Right lobe of liver (tissue), 6 donors: ENCODE measurements around the gene LTBR. TPM values are rescaled to one million over a fixed set of nuclear protein-coding genes. Genes with fewer than 3 reads are reported as not detected.
"Not testable (repeated sequence)": the region's sequence is repeated elsewhere in the genome, so short reads cannot be mapped to it uniquely, and the experiment has no call there.

Experiments
- ATAC-seq, 4 donors: fragments of 200-7000 bp; cut with Tn5 transposase; one replicate each; pipeline ENCODE4 v1.9.1; 2020; ENCODE audit warnings: mild to moderate bottlenecking in 4 of 4, moderate library complexity in 4 of 4
- DNase-seq, 3 donors: peaks; one replicate each; pipeline ENCODE4 v3.0.0-alpha.2; 2020
- H3K27ac ChIP-seq, 3 donors: fragments of 200-600 bp; one replicate each; pipeline ENCODE4 v1.8.0; 2022
- H3K27me3 ChIP-seq, 2 donors: fragments of 200-600 bp; one replicate each; pipeline ENCODE4 v1.8.0; 2022
- H3K36me3 ChIP-seq, 4 donors: fragments of 200-600 bp; sonication (generic) in 1 of 4; one replicate each; pipeline versions ENCODE4 v1.5.1 to v1.8.0; 2017 to 2022; ENCODE audit warnings: control low read depth in 1 of 4
- H3K4me1 ChIP-seq, 4 donors: fragments of 200-600 bp; sonication (generic) in 1 of 4; one replicate each; pipeline versions ENCODE4 v1.5.1 to v1.8.0; 2017 to 2022; ENCODE audit warnings: control low read depth in 1 of 4
- H3K4me3 ChIP-seq, 3 donors: fragments of 200-600 bp; one replicate each; pipeline ENCODE4 v1.8.0; 2022
- H3K9me3 ChIP-seq, 4 donors: fragments of 200-600 bp; sonication (generic) in 1 of 4; one replicate each; pipeline versions ENCODE4 v1.5.1 to v1.8.0; 2017 to 2022; ENCODE audit warnings: control low read depth in 1 of 4
- POLR2A ChIP-seq: fragments of 450-650 bp; IDR thresholded peaks from one replicate; pipeline ENCODE4 v1.6.1; 2017; ENCODE audit warnings: antibody characterized with exemption, mild to moderate bottlenecking
- WGBS: methylation state at CpG from one replicate; pipeline ENCODE4 v1.1.6; 2018; ENCODE audit warnings: low coverage, low lambda C conversion rate; ENCODE audit not compliant: insufficient coverage; ENCODE audit errors: missing lambda C conversion rate; 5-methylcytosine and 5-hydroxymethylcytosine counted together
- intact Hi-C, 2 donors: fragments of 100-400 bp; cut with DNase I; formaldehyde crosslinking; loops; one replicate each; pipeline versions ENCODE4 v1.11.2 to v1.14.1; 2022
- total RNA-seq, 6 experiments: library from RNA; depleted of rRNA in 2 of 6; stranded (reverse); fragments of >200 nt in 2 of 6; fragmentation: NEBNext Ultra II Directional in 3 of 6; extraction: Animal tissue kit (Norgen Biotek cat#: 25700) in 3 of 6; gene quantifications; one replicate each; pipeline versions ENCODE4 v1.1.0 to v1.2.4, GENCODE V29; 2016 to 2023
- TF ChIP-seq, protein P1 (sequence below), 4 donors: fragments of 200-600 bp in 3 of 4; fragments of 450-650 bp in 1 of 4; IDR thresholded peaks; one replicate each; pipeline versions ENCODE4 v1.5.1 to v1.8.0; 2016 to 2022; ENCODE audit warnings: antibody characterized with exemption in 4 of 4, mild to moderate bottlenecking in 2 of 4
- donor health status: DM: no; HTN: yes; CAD: no.
- donor health status: DM: no; HTN: no; CAD: no.
- donor health status: DM: no; HTN: no; CAD: no.
- donor health status: DM: no; HTN: yes; CAD: no.
- donor health status: DM: no; HTN: yes; CAD: no.

Gene LTBR
- total RNA-seq, 6 experiments from 2014 or later, result 83.8 to 235 (median 103) TPM

DNA sequence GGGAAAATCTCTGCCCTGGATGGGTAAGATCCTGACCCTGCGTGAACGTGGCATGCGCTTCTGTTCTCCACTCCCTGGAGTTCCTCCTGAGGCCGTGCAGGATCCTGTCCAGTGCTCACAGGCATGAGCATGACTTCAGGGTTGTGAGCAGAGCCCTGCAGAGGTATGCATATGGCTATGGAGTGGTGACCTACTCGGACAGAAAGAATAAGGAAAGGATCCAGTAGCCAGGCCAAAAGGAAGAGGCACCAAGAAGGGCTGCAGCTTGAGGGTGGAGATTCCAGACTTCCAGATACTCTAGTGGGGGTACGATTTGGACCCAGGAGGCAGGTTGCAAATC is 40.0 kb downstream of the LTBR start:
- H3K9me3 ChIP-seq, result no peaks in the 10 kb centered on the region
- no peaks in the 10 kb centered on the region for H3K36me3 ChIP-seq
- TF ChIP-seq, protein P1, sequence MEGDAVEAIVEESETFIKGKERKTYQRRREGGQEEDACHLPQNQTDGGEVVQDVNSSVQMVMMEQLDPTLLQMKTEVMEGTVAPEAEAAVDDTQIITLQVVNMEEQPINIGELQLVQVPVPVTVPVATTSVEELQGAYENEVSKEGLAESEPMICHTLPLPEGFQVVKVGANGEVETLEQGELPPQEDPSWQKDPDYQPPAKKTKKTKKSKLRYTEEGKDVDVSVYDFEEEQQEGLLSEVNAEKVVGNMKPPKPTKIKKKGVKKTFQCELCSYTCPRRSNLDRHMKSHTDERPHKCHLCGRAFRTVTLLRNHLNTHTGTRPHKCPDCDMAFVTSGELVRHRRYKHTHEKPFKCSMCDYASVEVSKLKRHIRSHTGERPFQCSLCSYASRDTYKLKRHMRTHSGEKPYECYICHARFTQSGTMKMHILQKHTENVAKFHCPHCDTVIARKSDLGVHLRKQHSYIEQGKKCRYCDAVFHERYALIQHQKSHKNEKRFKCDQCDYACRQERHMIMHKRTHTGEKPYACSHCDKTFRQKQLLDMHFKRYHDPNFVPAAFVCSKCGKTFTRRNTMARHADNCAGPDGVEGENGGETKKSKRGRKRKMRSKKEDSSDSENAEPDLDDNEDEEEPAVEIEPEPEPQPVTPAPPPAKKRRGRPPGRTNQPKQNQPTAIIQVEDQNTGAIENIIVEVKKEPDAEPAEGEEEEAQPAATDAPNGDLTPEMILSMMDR (IDR thresholded peaks at IDR 0.05), result no peak
- no peak for TF ChIP-seq POLR2A
- no peaks in the 10 kb centered on the region for H3K4me1 ChIP-seq
- no peak overlapping the region for H3K27ac ChIP-seq
- no peaks in the 10 kb centered on the region for H3K27me3 ChIP-seq
- 58% methylated on average over 2 of the region's 6 CpGs for WGBS
- intact Hi-C loops, result loop anchor here in 1 of 2 donors (5.0 to 10.0 kb wide), 2 partner anchors 38 to 121 kb away; no protein-coding TSS in a partner anchor
- DNase-seq (no peak), ATAC-seq (peak in 1 of 4 donors; percentile 22)
- H3K4me3 ChIP-seq, result no peak overlapping the region

DNA sequence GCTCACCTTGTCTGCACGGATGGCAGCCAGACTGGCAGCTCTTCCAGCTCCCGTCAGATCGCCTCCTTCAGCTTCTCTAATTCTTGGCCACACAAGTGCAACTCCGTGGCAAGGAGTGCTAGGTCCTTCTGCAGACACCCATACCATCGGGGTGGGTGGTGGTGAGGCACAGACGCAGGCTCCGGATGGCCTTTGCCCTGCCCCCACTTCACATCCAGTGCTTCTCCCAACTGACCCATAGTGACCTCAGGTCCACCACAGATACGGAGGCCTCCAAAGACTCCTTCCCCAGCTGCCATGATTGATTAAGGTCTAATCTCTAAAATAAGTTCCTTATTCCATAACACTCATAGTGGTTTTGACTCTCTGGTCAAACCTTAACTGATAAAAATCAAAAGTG is 40.9 kb downstream of the LTBR start:
- DNase-seq (peak in 2 of 3 donors; percentile 35 to 38), ATAC-seq (no peak)
- Histone ChIP-seq H3K36me3 (no peaks in the 10 kb centered on the region), H3K27ac (no peak overlapping the region), H3K4me3 (no peak overlapping the region), H3K9me3 (no peaks in the 10 kb centered on the region), H3K4me1 (no peaks in the 10 kb centered on the region), H3K27me3 (no peaks in the 10 kb centered on the region)
- TF ChIP-seq POLR2A, result no peak
- 76% methylated on average over 5 of the region's 8 CpGs for WGBS
- intact Hi-C loops, result loop anchor here in 1 of 2 donors (5.0 to 10.0 kb wide), 2 partner anchors 37 to 120 kb away; no protein-coding TSS in a partner anchor

DNA sequence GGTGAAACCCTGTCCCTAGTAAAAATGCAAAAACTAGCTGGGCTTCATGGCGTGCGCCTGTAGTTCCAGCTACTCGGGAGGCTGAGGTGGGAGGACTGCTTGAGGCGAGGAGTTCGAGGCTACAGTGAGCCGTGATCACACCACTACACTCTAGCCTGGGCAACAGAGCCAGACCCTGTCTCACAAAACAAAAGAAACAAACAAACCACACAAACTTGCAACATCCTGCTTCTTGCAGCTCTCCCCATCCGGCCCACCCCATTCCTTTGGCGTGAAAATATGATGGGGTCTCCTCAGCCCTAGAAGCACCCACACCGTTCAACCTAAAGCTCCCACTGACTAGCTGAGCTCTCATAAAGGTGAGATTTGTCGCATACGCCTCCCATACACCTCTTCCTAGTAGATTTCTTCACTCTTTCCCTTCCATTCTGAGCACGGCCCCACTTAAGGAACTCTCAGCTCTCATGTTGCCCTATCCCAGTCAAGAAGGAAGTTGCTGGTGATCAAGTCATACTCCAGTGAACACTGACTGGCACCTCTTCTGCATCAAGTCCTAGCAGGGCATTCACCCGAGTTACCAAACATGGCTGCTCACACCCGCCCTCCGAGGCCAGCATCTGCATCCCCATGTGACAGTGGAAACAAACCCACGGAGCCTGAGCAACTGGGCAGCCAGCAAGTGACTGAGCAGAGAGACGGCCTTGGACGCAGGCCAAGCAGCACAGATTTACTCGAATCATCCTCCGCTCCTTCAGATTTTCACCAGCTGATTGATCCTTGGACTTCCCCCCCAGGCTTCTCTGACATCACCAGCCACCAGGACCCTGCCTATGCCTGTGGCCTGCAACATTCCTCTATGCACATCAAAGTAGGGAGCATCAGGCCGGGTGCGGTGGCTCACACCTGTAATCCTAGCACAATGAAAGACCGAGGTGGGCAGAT is 41.9 kb downstream of the LTBR start:
- ATAC-seq, result no peak
- peak in 2 of 3 donors; percentile 46 to 51 for DNase-seq
- TF ChIP-seq POLR2A, result no peak
- TF ChIP-seq, protein P1 (IDR thresholded peaks at IDR 0.05), result no peak
- Histone ChIP-seq H3K4me3 (no peak overlapping the region), H3K27ac (no peak overlapping the region), H3K4me1 (no peaks in the 10 kb centered on the region), H3K27me3 (no peaks in the 10 kb centered on the region), H3K9me3 (no peaks in the 10 kb centered on the region), H3K36me3 (no peaks in the 10 kb centered on the region)
- WGBS, result 74% methylated on average over 19 of the region's 23 CpGs
- intact Hi-C loops, result loop anchor here in 1 of 2 donors (10.0 kb wide), 1 partner anchor 119 kb away; no protein-coding TSS in a partner anchor

DNA sequence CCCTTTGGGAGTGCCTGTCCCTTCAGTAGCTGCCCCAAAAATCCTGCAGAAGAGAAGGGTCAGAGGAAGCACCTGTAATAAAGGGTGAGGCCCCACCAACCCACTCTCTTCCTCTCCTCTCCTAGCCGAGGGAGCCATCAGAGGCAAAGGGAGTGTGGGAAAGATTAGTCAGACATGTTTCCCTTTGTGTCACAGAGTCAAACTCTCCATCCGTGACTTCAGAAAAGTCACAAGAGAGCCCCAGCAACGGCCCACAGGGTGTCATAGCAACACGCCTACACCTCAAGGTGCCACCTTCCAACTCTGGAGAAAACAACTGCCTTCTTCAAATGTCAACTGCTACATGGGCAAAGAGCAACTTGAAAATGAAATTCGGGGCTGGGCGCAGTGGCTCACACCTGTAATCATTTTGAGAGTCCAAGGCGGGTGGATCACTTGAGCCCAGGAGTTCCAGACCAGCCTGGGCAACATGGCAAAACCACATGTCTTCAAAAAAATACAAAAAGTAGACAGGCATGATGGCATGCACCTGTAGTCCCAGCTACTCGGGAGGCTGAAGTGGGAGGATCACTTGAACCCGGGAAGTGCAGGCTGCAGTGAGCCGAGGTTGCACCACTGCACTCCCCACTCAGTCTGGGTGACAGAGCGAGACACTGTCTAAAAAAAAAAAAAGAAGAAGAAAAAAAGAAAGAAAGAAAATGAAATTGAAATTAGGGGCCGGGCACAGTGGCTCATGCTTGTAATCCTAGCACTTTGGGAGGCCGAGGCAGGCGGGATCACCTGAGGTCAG is 43.1 kb downstream of the LTBR start:
- TF ChIP-seq, protein P1 (IDR thresholded peaks at IDR 0.05), result no peak
- no peak for TF ChIP-seq POLR2A
- Histone ChIP-seq H3K27me3 (no peaks in the 10 kb centered on the region), H3K9me3 (no peaks in the 10 kb centered on the region), H3K27ac (no peak overlapping the region), H3K4me3 (no peak overlapping the region), H3K36me3 (no peaks in the 10 kb centered on the region), H3K4me1 (no peaks in the 10 kb centered on the region)
- DNase-seq (peak in 2 of 3 donors; percentile 31 to 38), ATAC-seq (no peak)
- intact Hi-C loops, result loop anchor here in 1 of 2 donors (10.0 kb wide), 1 partner anchor 118 kb away; no protein-coding TSS in a partner anchor
- WGBS, result 66% methylated on average over 10 of the region's 14 CpGs

DNA sequence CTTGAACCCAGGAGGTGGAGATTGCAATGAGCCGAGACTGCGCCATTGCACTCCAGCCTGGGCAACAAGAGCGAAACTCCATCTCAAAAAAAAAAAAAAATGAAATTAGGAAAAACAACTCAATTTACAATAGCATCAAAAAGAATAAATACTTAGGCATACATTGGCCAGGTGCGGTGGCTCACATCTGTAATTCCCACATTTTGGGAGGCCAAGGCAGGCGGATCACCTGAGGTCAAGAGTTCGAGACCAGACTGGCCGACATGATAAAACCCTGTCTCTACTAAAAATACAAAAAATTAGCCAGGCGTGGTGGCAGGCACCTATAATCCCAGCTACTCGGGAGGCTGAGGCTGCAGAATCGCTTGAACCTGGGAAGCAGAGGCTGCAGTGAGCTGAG is 43.8 kb downstream of the LTBR start:
- H3K27ac ChIP-seq, H3K27me3 ChIP-seq, H3K36me3 ChIP-seq, H3K4me3 ChIP-seq, H3K9me3 ChIP-seq, ATAC-seq, H3K4me1 ChIP-seq: not testable (repeated sequence)
- WGBS, result 86% methylated on average over 7 of the region's 10 CpGs
- peak in 2 of 3 donors; percentile 11 to 14 for DNase-seq
- intact Hi-C loops, result loop anchor here in 1 of 2 donors (10.0 kb wide), 1 partner anchor 117 kb away; no protein-coding TSS in a partner anchor
